PC-9 (cell line): ENCODE data around the gene NKX2-4. TPM values are rescaled to one million over a fixed set of nuclear protein-coding genes. Genes with fewer than 3 reads are reported as not detected.
"Not testable (repeated sequence)": the region's sequence is repeated elsewhere in the genome, so short reads cannot be mapped to it uniquely, and the experiment has no call there.

Experiments
- BruUV-seq: library from RNA; stranded (reverse); fragments of 400-500 nt; replicated peaks from 2 replicates; lab custom pipeline; 2021; lab: Mats Ljungman, UMichigan
- CTCF ChIA-PET: fragments of 300-600 bp; sonication (Branson Sonifier 250); formaldehyde crosslinking; loops from one replicate; lab custom pipeline; 2022; ENCODE audit warnings: antibody characterized with exemption; lab: Charles Lee
- POLR2A ChIA-PET: fragments of 300-600 bp; sonication (Branson Sonifier 250); formaldehyde crosslinking; loops from one replicate; lab custom pipeline; 2022; ENCODE audit warnings: antibody characterized with exemption; ENCODE audit not compliant: unreplicated experiment; lab: Charles Lee
- DNase-seq, 2 experiments: peaks; one replicate each; pipeline versions ENCODE4 v3.0.0 to v3.0.0-alpha.2; 2015 to 2022; ENCODE audit warnings: mixed read lengths in 1 of 2
- H2AFZ ChIP-seq: fragments of 200-600 bp; sonication (generic); 2 replicates; pipeline ENCODE4 v1.8.1; 2017; ENCODE audit warnings: antibody characterized with exemption
- H3F3A ChIP-seq: fragments of 200-600 bp; sonication (generic); 2 replicates; pipeline ENCODE4 v1.8.1; 2017; ENCODE audit warnings: antibody characterized with exemption, mild to moderate bottlenecking, low read depth; ENCODE audit not compliant: insufficient read depth
- H3K27ac ChIP-seq: fragments of 200-600 bp; sonication (generic); 2 replicates; pipeline ENCODE4 v1.6.1; 2016; ENCODE audit warnings: mixed run types
- H3K27me3 ChIP-seq: fragments of 200-600 bp; sonication (generic); 2 replicates; pipeline ENCODE4 v1.6.1; 2016; ENCODE audit warnings: low read depth, mixed run types; ENCODE audit not compliant: insufficient read depth
- H3K36me3 ChIP-seq: fragments of 200-600 bp; sonication (generic); 2 replicates; pipeline ENCODE4 v1.6.1; 2016; ENCODE audit warnings: low read depth, mixed run types
- H3K4me1 ChIP-seq: fragments of 200-600 bp; sonication (generic); replicated peaks from 2 replicates; pipeline ENCODE4 v1.6.1; 2016; ENCODE audit warnings: mixed run types; ENCODE audit not compliant: insufficient read depth
- H3K4me2 ChIP-seq: fragments of 200-600 bp; sonication (generic); 2 replicates; pipeline ENCODE4 v1.6.1; 2017; ENCODE audit warnings: mixed run types
- H3K4me3 ChIP-seq: fragments of 200-600 bp; sonication (generic); 2 replicates; pipeline ENCODE4 v1.6.1; 2016; ENCODE audit warnings: mixed run types
- H3K79me2 ChIP-seq: fragments of 200-600 bp; sonication (generic); 2 replicates; pipeline ENCODE4 v1.6.1; 2017; ENCODE audit warnings: low read depth, mixed run types
- H3K9me2 ChIP-seq: fragments of 200-600 bp; sonication (generic); 2 replicates; pipeline ENCODE4 v1.8.1; 2017; ENCODE audit warnings: mild to moderate bottlenecking; ENCODE audit not compliant: insufficient read depth
- H3K9me3 ChIP-seq: fragments of 200-600 bp; sonication (generic); 2 replicates; pipeline ENCODE4 v1.8.1; 2016; ENCODE audit warnings: low read depth; ENCODE audit not compliant: insufficient read depth
- H4K20me1 ChIP-seq: fragments of 200-600 bp; sonication (generic); 2 replicates; pipeline ENCODE4 v1.8.1; 2017; ENCODE audit not compliant: insufficient read depth
- EZH2 ChIP-seq: fragments of 200-600 bp; sonication (generic); IDR thresholded peaks from 2 replicates; pipeline ENCODE4 v1.8.0; 2017; ENCODE audit warnings: antibody characterized with exemption, low read depth
- intact Hi-C: fragments of 100-400 bp; cut with micrococcal nuclease; formaldehyde crosslinking; loops from one replicate; pipeline ENCODE4 v1.10.0; 2022; ENCODE audit not compliant: unreplicated experiment
- total RNA-seq: library from RNA; stranded (reverse); gene quantifications from 2 replicates; pipeline ENCODE4 v1.2.3, GENCODE V29; 2021
- TF ChIP-seq, protein P1 (sequence below): fragments of 200-600 bp; sonication (generic); conservative IDR thresholded peaks from 2 replicates; pipeline ENCODE4 v1.6.1; 2017; ENCODE audit warnings: mixed run types, antibody characterized with exemption, mild to moderate bottlenecking, moderate library complexity

Gene NKX2-4
- total RNA-seq, 1 experiment from 2014 or later, result not detected

DNA sequence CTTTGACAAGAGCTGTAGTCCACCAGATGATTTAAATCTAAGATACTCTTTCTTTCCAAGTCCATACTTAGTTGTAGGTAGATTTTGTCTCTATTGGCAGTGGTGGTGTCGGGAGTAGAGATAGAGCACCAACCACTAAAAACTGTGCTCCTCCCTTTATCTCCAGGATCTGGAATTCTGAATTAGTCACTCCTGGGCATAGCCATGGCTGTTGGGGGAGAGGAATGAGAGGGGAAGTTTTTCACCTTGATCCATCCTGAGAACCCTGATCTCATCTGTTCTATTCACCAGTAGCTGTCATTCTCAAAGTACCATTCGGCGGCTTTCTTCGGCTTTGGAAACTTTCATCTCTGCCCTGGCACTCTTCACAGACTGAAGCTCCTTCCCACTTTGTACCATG, 35.6 kb upstream of the NKX2-4 start:
- Histone ChIP-seq H2AFZ (no peak overlapping the region), H3K9me3 (no peaks in the 10 kb centered on the region; the same call in 1 of the 2 replicates), H3K4me1 (no peaks in the 10 kb centered on the region), H3K9me2 (no peaks in the 10 kb centered on the region), H3K4me3 (no peak overlapping the region), H3K36me3 (no peaks in the 10 kb centered on the region), H4K20me1 (no peaks in the 10 kb centered on the region), H3K27ac (no peak overlapping the region), H3K79me2 (no peaks in the 10 kb centered on the region), H3K27me3 (peaks cover 32% of the 10 kb centered on the region), H3K4me2 (no peak overlapping the region), H3F3A (no peaks in the 10 kb centered on the region)
- no TSS peak for BruUV-seq
- ChIA-PET CTCF (no interaction called here), POLR2A (no interaction called here)
- intact Hi-C loops, result loop anchor here (10.0 kb wide), 1 partner anchor 542 kb away; no protein-coding TSS in a partner anchor
- no peak for DNase-seq
- TF ChIP-seq, protein P1, sequence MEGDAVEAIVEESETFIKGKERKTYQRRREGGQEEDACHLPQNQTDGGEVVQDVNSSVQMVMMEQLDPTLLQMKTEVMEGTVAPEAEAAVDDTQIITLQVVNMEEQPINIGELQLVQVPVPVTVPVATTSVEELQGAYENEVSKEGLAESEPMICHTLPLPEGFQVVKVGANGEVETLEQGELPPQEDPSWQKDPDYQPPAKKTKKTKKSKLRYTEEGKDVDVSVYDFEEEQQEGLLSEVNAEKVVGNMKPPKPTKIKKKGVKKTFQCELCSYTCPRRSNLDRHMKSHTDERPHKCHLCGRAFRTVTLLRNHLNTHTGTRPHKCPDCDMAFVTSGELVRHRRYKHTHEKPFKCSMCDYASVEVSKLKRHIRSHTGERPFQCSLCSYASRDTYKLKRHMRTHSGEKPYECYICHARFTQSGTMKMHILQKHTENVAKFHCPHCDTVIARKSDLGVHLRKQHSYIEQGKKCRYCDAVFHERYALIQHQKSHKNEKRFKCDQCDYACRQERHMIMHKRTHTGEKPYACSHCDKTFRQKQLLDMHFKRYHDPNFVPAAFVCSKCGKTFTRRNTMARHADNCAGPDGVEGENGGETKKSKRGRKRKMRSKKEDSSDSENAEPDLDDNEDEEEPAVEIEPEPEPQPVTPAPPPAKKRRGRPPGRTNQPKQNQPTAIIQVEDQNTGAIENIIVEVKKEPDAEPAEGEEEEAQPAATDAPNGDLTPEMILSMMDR, result no peak
- no peak for TF ChIP-seq EZH2

DNA sequence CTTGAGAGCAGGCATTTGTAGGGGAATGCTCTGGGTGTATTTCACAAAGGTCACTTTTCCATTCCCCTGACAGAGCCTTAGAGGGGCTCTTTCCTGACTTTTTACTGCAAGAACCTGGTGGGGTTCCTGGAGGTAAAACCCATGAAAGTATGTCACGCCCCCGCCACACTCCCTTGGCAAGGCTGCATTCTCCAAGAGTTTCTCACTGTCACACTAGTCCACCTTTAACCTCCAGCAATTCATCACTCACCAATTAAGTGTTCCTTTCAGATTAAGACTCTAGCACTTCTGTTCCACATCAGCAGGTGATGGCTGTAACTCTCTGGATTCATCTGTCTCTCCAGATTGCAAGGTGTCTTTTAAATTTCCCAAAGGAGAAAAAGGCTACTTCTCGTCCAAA, 32.7 kb upstream of the NKX2-4 start:
- no peaks in the 10 kb centered on the region for H3K9me2 ChIP-seq
- no peaks in the 10 kb centered on the region for H4K20me1 ChIP-seq
- no peak overlapping the region for H3K4me3 ChIP-seq
- no TSS peak for BruUV-seq
- intact Hi-C loops, result loop anchor here (10.0 kb wide), 1 partner anchor 545 kb away; no protein-coding TSS in a partner anchor
- H3K4me2 ChIP-seq, result no peak overlapping the region
- H2AFZ ChIP-seq, result no peak overlapping the region
- H3K36me3 ChIP-seq, result no peaks in the 10 kb centered on the region
- no peak overlapping the region for H3K27ac ChIP-seq
- H3K4me1 ChIP-seq, result no peaks in the 10 kb centered on the region
- ChIA-PET CTCF (no interaction called here), POLR2A (no interaction called here)
- no peaks in the 10 kb centered on the region for H3K79me2 ChIP-seq
- H3K9me3 ChIP-seq, result no peaks in the 10 kb centered on the region
- H3K27me3 ChIP-seq, result peaks cover 31% of the 10 kb centered on the region; the same call in 1 of the 2 replicates
- TF ChIP-seq EZH2, result no peak
- TF ChIP-seq, protein P1, result no peak
- DNase-seq, result no peak
- no peaks in the 10 kb centered on the region for H3F3A ChIP-seq

DNA sequence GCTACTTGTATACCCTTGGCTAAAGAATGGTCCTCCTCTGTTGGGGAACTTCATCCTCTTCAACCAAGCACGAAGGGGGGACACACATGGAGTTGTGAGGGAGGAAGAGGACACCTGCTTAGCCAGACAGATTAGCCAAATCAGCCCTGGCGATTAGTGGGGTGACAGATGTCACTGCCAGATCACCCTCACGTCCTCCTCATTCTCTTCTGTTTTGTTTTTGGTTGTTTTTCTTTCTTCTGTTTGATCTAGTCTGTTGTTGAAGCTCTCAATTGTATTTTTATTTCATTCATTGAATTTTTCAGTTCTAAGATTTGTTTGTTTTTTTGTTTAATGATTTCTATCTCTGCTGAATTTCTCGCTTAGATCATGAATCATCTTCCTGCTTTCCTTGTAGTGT, 27.5 kb upstream of the NKX2-4 start:
- ChIA-PET CTCF (no interaction called here), POLR2A (no interaction called here)
- no peaks in the 10 kb centered on the region for H4K20me1 ChIP-seq
- H3K36me3 ChIP-seq, result no peaks in the 10 kb centered on the region
- no peak overlapping the region for H2AFZ ChIP-seq
- H3K27ac ChIP-seq, result no peak overlapping the region
- TF ChIP-seq, protein P1, result no peak
- TF ChIP-seq EZH2, result no peak
- H3K4me1 ChIP-seq, result no peaks in the 10 kb centered on the region
- H3K79me2 ChIP-seq, result no peaks in the 10 kb centered on the region
- 0 out of 2 replicates have a peak, but pooled peaks cover 10% of the 10 kb centered on the region for H3K27me3 ChIP-seq
- no peaks in the 10 kb centered on the region for H3F3A ChIP-seq
- H3K4me3 ChIP-seq, result no peak overlapping the region
- DNase-seq, result no peak
- no peaks in the 10 kb centered on the region for H3K9me2 ChIP-seq
- H3K4me2 ChIP-seq, result no peak overlapping the region
- BruUV-seq, result no TSS peak
- intact Hi-C loops, result no loop called here
- H3K9me3 ChIP-seq, result no peaks in the 10 kb centered on the region

DNA sequence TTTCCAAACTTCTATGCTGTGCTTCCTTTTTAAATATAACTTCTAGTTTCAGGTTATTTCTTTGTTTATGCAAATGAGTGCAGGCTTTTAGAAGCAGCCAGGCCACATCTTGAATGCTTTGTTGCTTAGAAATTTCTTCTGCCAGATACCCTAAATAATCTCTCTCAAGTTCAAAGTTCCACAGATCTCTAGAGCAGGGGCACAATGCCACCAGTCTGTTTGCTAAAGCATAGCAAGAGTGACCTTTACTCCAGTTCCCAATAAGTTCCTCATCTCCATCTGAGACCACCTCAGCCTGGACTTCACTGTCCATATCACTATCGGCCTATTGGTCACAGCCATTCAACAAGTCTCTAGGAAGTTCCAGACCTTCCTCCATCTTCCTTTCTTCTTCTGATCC, 26.4 kb upstream of the NKX2-4 start:
- H3K4me2 ChIP-seq, H4K20me1 ChIP-seq, intact Hi-C loops, H3K27me3 ChIP-seq, H2AFZ ChIP-seq, H3K27ac ChIP-seq, H3F3A ChIP-seq, H3K4me1 ChIP-seq, BruUV-seq, H3K79me2 ChIP-seq, DNase-seq, CTCF ChIA-PET, H3K9me3 ChIP-seq, H3K4me3 ChIP-seq, H3K9me2 ChIP-seq, POLR2A ChIA-PET, H3K36me3 ChIP-seq: not testable (repeated sequence)
